ENCODE results near the gene CASZ1.

DNA sequence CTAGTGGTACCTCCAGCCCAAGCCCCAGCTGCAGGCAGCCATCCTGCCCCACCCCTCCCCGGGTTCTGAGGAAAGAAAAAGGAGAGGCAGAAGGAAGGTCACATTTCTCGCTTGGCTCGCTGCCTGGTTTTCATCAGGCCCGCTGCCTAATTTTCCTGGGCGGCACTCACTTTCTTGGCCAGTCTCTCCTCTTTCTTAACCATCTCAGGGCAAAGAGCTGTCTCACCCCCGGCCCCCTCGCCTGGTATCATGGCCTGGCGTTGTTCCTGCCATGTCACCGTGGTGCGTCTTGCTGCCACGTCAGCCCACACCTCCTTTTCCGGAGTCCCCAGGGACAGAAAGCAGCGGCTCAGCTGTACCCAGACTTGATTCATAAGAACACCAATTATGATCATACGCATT is 26.6 kb upstream of the CASZ1 start:
- TF ChIP-seq, protein P1, sequence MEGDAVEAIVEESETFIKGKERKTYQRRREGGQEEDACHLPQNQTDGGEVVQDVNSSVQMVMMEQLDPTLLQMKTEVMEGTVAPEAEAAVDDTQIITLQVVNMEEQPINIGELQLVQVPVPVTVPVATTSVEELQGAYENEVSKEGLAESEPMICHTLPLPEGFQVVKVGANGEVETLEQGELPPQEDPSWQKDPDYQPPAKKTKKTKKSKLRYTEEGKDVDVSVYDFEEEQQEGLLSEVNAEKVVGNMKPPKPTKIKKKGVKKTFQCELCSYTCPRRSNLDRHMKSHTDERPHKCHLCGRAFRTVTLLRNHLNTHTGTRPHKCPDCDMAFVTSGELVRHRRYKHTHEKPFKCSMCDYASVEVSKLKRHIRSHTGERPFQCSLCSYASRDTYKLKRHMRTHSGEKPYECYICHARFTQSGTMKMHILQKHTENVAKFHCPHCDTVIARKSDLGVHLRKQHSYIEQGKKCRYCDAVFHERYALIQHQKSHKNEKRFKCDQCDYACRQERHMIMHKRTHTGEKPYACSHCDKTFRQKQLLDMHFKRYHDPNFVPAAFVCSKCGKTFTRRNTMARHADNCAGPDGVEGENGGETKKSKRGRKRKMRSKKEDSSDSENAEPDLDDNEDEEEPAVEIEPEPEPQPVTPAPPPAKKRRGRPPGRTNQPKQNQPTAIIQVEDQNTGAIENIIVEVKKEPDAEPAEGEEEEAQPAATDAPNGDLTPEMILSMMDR (IDR thresholded peaks at IDR 0.05): no peak
- no peak for TF ChIP-seq POLR2AphosphoS5 (IDR thresholded peaks at IDR 0.05)
